HepG2 (cell line): ENCODE results near the gene SASH1. TPM values are rescaled to one million over a fixed set of nuclear protein-coding genes. Genes with fewer than 3 reads are reported as not detected.

Experiments used
- ATAC-seq: fragments of 200-7000 bp; cut with Tn5 transposase; 3 replicates; pipeline ENCODE4 v1.9.1; 2020; ENCODE audit warnings: mild to moderate bottlenecking, moderate library complexity
- BruUV-seq: library from RNA; stranded (reverse); fragments of 400-500 nt; replicated peaks from 2 replicates; lab custom pipeline; 2021; lab: Mats Ljungman, UMichigan
- CTCF ChIA-PET: fragments of 300-600 bp; formaldehyde crosslinking; extraction: SDS; loops from one replicate; lab custom pipeline; 2021; ENCODE audit warnings: low total read pairs, inconsistent platforms, low intra/inter-chr PET ratio; lab: Yijun Ruan, JAX
- POLR2A ChIA-PET: fragments of 350-600 bp; sonication (Branson Sonifier 250); formaldehyde crosslinking; loops from one replicate; lab custom pipeline; 2020; ENCODE audit warnings: antibody characterized with exemption, inconsistent platforms; lab: Yijun Ruan, JAX
- DNase-seq: peaks from one replicate; pipeline ENCODE4 v3.0.0-alpha.2; 2015; ENCODE audit warnings: low spot score
- FAIRE-seq: peaks from 3 replicates; lab custom pipeline; 2011; peaks lifted over from hg19 to GRCh38; lab: Jason Lieb, UNC
- H2AFZ ChIP-seq: one replicate; pipeline ENCODE4 v1.6.1; 2011; ENCODE audit warnings: low read length, inconsistent platforms
- H3K27ac ChIP-seq: fragments of 300-600 bp; 3 replicates; pipeline ENCODE4 v1.8.0; 2011; ENCODE audit warnings: mixed run types, mild to moderate bottlenecking, mixed read lengths, low read length, inconsistent platforms; ENCODE audit not compliant: insufficient read depth; ENCODE audit errors: extremely low read length
- H3K27me3 ChIP-seq, 2 experiments: fragments of 200-600 bp in 1 of 2; 2 replicates in 1 of 2; 3 replicates in 1 of 2; pipeline versions ENCODE4 v1.6.0 to v1.8.0; 2011; ENCODE audit warnings: low read length in 2 of 2, mild to moderate bottlenecking in 2 of 2, moderate library complexity in 2 of 2, inconsistent platforms in 1 of 2; ENCODE audit not compliant: insufficient read depth in 2 of 2, control insufficient read depth in 1 of 2
- H3K36me3 ChIP-seq, 2 experiments: fragments of 200-600 bp in 1 of 2; replicated peaks in 1 of 2; 2 replicates in 1 of 2; 3 replicates in 1 of 2; pipeline versions ENCODE4 v1.5.1 to v1.8.0; 2011; ENCODE audit warnings: low read length in 2 of 2, inconsistent platforms in 1 of 2; ENCODE audit not compliant: insufficient read depth in 2 of 2, control insufficient read depth in 1 of 2
- H3K4me1 ChIP-seq: 2 replicates; pipeline ENCODE4 v1.5.1; 2012; ENCODE audit warnings: low read length, inconsistent platforms; ENCODE audit not compliant: insufficient read depth
- H3K4me2 ChIP-seq: 2 replicates; pipeline ENCODE4 v1.6.0; 2011; ENCODE audit warnings: low read depth, low read length, inconsistent platforms
- H3K4me3 ChIP-seq, 3 experiments: fragments of 200-600 bp in 1 of 3; sonication (generic), shearing (Covaris generic) in 1 of 3; replicated peaks in 1 of 3; 2 replicates each; pipeline ENCODE4 v1.5.1; 2011 to 2016; ENCODE audit warnings: low read length in 3 of 3, inconsistent platforms in 2 of 3, low read depth in 2 of 3, mild to moderate bottlenecking in 2 of 3, control low read depth in 1 of 3, mixed read lengths in 1 of 3; ENCODE audit not compliant: insufficient read depth in 1 of 3
- H3K79me2 ChIP-seq: one replicate; pipeline ENCODE4 v1.6.1; 2011; ENCODE audit warnings: low read length, inconsistent platforms; ENCODE audit not compliant: insufficient read depth
- H3K9ac ChIP-seq: 2 replicates; pipeline ENCODE4 v1.6.0; 2011; ENCODE audit warnings: mild to moderate bottlenecking, low read depth, low read length, inconsistent platforms; ENCODE audit not compliant: insufficient read depth
- H3K9me3 ChIP-seq: 2 replicates; pipeline ENCODE4 v1.5.1; 2012; ENCODE audit warnings: mild to moderate bottlenecking, low read length
- H4K20me1 ChIP-seq: 2 replicates; pipeline ENCODE4 v1.6.0; 2011; ENCODE audit warnings: inconsistent platforms, mild to moderate bottlenecking, low read length, moderate library complexity; ENCODE audit not compliant: insufficient read depth
- FLYWCH1 ChIP-seq: sonication (generic); formaldehyde crosslinking; IDR thresholded peaks from 2 replicates; pipeline ENCODE4 v1.8.1; 2023; ENCODE audit warnings: mild to moderate bottlenecking, missing genetic modification reagents
- FOSL1 ChIP-seq: sonication (generic); formaldehyde crosslinking; IDR thresholded peaks from 2 replicates; pipeline ENCODE4 v1.9.0; 2021; ENCODE audit warnings: missing genetic modification reagents, borderline replicate concordance
- FOXA1 ChIP-seq, 2 experiments: fragments of 450-650 bp in 1 of 2; sonication (generic) in 1 of 2; formaldehyde crosslinking in 1 of 2; IDR thresholded peaks; 2 replicates each; pipeline versions ENCODE4 v1.4.0 to v1.6.1; 2016 to 2020; ENCODE audit warnings: missing genetic modification reagents in 1 of 2
- HNF4A ChIP-seq: sonication (generic); formaldehyde crosslinking; IDR thresholded peaks from 2 replicates; pipeline ENCODE4 v1.4.0; 2020; ENCODE audit warnings: missing genetic modification reagents
- HNRNPL ChIP-seq: fragments of 200-400 bp; formaldehyde crosslinking; IDR thresholded peaks from 2 replicates; pipeline ENCODE4 v1.6.1; 2017; ENCODE audit warnings: mild to moderate bottlenecking, low read depth, low read length
- KAT8 ChIP-seq: IDR thresholded peaks from 2 replicates; pipeline ENCODE4 v1.6.1; 2016; ENCODE audit warnings: missing genetic modification reagents, missing compliant biosample characterization
- KLF6 ChIP-seq: IDR thresholded peaks from 2 replicates; pipeline ENCODE4 v1.8.0; 2016; ENCODE audit warnings: missing biosample characterization, missing genetic modification reagents
- POGZ ChIP-seq: sonication (generic); formaldehyde crosslinking; IDR thresholded peaks from 2 replicates; pipeline ENCODE4 v1.4.0; 2020; ENCODE audit warnings: mild to moderate bottlenecking, missing genetic modification reagents
- RFXANK ChIP-seq: IDR thresholded peaks from 2 replicates; pipeline ENCODE4 v1.6.1; 2016
- SIX1 ChIP-seq: sonication (generic); formaldehyde crosslinking; IDR thresholded peaks from 2 replicates; pipeline ENCODE4 v1.4.0; 2020; ENCODE audit warnings: missing genetic modification reagents, borderline replicate concordance
- SMARCE1 ChIP-seq: fragments of 450-650 bp; IDR thresholded peaks from 2 replicates; pipeline ENCODE4 v1.6.1; 2017; ENCODE audit warnings: borderline replicate concordance
- ZBTB20 ChIP-seq: sonication (generic); formaldehyde crosslinking; IDR thresholded peaks from 2 replicates; pipeline ENCODE4 v1.8.1; 2023; ENCODE audit warnings: missing genetic modification reagents, low read depth, mild to moderate bottlenecking, borderline replicate concordance
- ZNF446 ChIP-seq: sonication (generic); formaldehyde crosslinking; IDR thresholded peaks from 2 replicates; pipeline ENCODE4 v1.5.0; 2020; ENCODE audit warnings: mild to moderate bottlenecking, missing genetic modification reagents
- WGBS: methylation state at CpG from one replicate; pipeline ENCODE4 v1.1.6; 2017; ENCODE audit warnings: low lambda C conversion rate; 5-methylcytosine and 5-hydroxymethylcytosine counted together
- in situ Hi-C: cut with HindIII; loops from 2 replicates; pipeline ENCODE4 v1.10.0; 2017; ENCODE audit warnings: low pct_unique_long_range_greater_than_20kb; ENCODE audit not compliant: extremely low pct_ligation_motif_present
- intact Hi-C: fragments of 100-400 bp; cut with micrococcal nuclease; formaldehyde crosslinking; loops from one replicate; pipeline ENCODE4 v1.10.0; 2022; ENCODE audit not compliant: unreplicated experiment
- polyA plus RNA-seq, 8 experiments: library from polyadenylated mRNA; depleted of rRNA in 3 of 8; stranded (reverse) in 7 of 8; unstranded in 1 of 8; fragments of >200 nt; fragmentation: Illumina TruSeq in 4 of 8; extraction: Trizol in 4 of 8; gene quantifications; 2 replicates each; pipeline versions ENCODE4 v1.2.1 to v1.2.3, GENCODE V29; 2011 to 2016; ENCODE audit warnings: low read depth in 4 of 8, missing spikeins in 1 of 8, mixed read lengths in 1 of 8; ENCODE audit not compliant: insufficient read depth in 1 of 8
- total RNA-seq, 5 experiments: library from RNA; depleted of rRNA; stranded (reverse); fragments of >200 nt; fragmentation: Illumina TruSeq; extraction: Trizol; gene quantifications; 2 replicates each; pipeline ENCODE4 v1.2.3, GENCODE V29; 2016; ENCODE audit warnings: low read depth in 1 of 5
- TF ChIP-seq, protein P1 (sequence below): sonication (generic); formaldehyde crosslinking; IDR thresholded peaks from 2 replicates; pipeline ENCODE4 v1.4.0; 2020; ENCODE audit warnings: missing genetic modification reagents; ENCODE audit errors: not compliant biosample characterization
- TF ChIP-seq, protein P2 (sequence below): sonication (generic); formaldehyde crosslinking; conservative IDR thresholded peaks from 2 replicates; pipeline ENCODE4 v1.8.1; 2023; ENCODE audit warnings: missing genetic modification reagents

Gene SASH1
- total and polyA plus RNA-seq, 2 of the 13 experiments (the other 11 are each of a cell fraction or from before 2014, with no cell fraction given), result 7.5 to 8.2 TPM

DNA sequence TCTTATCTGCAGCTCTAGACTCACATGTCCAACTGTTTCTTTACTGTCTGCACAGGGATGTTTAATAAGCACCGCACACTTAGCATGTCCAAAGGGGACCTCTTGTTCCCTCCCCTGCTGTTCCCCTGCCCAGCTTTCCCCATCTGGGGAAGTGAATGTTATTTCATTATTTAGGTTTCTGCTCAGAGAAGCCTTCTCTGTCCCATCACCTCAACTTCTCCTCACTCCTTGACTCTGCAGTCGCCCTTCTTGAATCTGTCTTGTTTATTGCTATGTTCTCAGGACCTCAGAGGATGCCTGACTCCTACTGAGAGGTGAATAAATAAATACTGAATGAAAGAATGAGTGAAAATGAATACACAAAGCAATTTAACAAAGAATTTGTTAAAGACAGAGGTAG is 121.0 kb downstream of the SASH1 start:
- ChIA-PET CTCF (interaction anchor here (2.7 to 4.3 kb wide), 2 partner anchors 284 to 286 kb away, joined by 8 to 60 read pairs; no protein-coding TSS in a partner anchor), POLR2A (no interaction called here)
- DNase-seq (no peak), ATAC-seq (no peak), FAIRE-seq (no peak)
- Histone ChIP-seq H2AFZ (no peak overlapping the region), H4K20me1 (0 out of 2 replicates have a peak, but pooled peaks cover 4% of the 10 kb centered on the region), H3K79me2 (no peaks in the 10 kb centered on the region), H3K4me3 (no peak overlapping the region), H3K36me3 (peaks cover 0 to 5% of the 10 kb centered on the region in 2 experiments; a peak in 1 of 5 replicates), H3K27ac (no peak overlapping the region), H3K4me1 (no peaks in the 10 kb centered on the region), H3K9ac (no peak overlapping the region), H3K27me3 (no peaks in the 10 kb centered on the region), H3K4me2 (no peak overlapping the region), H3K9me3 (no peaks in the 10 kb centered on the region)
- no TSS peak for BruUV-seq
- 96% methylated on average over 2 of the region's 2 CpGs for WGBS
- in situ Hi-C loops, result loop anchor here (5.0 kb wide), 2 partner anchors 286 to 956 kb away; partner anchors contain the start of gene SAMD5
- no peak for TF ChIP-seq SIX1 (CRISPR knock-in tag)
- intact Hi-C loops, result loop anchor here (1.0 to 5.0 kb wide), 3 partner anchors 121 to 956 kb away; partner anchors contain the start of genes SAMD5 and SASH1

DNA sequence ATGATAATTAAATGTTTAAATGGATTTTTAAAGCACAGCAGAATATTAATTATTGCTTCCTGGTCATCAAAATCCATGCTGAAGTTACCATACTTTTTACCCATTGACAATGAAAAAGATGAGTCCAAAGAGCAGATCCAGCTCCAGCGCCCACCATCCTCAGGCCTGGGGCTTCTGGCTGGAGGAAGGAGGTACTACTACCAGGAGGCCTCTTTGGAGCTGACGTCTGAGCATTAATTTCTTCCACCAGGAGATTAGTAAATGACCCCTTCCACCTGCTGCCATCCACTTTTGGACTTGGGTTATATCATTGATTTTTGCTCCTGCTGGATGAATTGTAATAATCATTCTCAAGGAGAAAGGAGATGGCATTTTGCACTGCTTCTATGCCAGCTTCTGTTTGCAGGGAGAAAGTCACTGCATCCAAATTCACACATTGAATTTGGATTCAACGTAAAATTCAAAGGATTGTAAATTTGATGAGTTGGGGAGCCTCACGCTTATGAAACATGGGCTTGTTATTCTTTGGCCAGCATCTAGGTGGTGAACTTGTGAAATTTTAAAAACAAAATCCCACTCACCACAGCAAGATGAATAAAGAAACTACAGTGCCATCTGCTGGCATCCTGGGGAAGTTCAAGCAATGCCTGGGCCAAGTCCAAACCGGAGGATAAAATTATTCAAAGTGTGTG is 121.8 kb downstream of the SASH1 start:
- 49% methylated on average over 5 of the region's 5 CpGs for WGBS
- no peaks in the 10 kb centered on the region for H3K4me1 ChIP-seq
- DNase-seq (peak; percentile 63), FAIRE-seq (peak; percentile 56), ATAC-seq (peak; percentile 90)
- in situ Hi-C loops (loop anchor here (5.0 kb wide), 2 partner anchors 287 to 957 kb away; partner anchors contain the start of gene SAMD5), intact Hi-C loops (loop anchor here (1.0 to 5.0 kb wide), 3 partner anchors 122 to 957 kb away; partner anchors contain the start of genes SAMD5 and SASH1)
- H3K79me2 ChIP-seq, result no peaks in the 10 kb centered on the region
- BruUV-seq, result no TSS peak
- H3K36me3 ChIP-seq, result peaks cover 0 to under 1% of the 10 kb centered on the region in 2 experiments; a peak in 1 of 5 replicates
- no peaks in the 10 kb centered on the region for H3K9me3 ChIP-seq
- POLR2A ChIA-PET, result no interaction called here
- no peak overlapping the region for H3K4me3 ChIP-seq
- H2AFZ ChIP-seq, result no peak overlapping the region
- H3K27ac ChIP-seq, result no peak overlapping the region
- CTCF ChIA-PET, result interaction anchor here (0.6 to 4.3 kb wide), 5 partner anchors 284 to 320 kb away, joined by 3 to 60 read pairs (median 6); no protein-coding TSS in a partner anchor
- H3K9ac ChIP-seq, result no peak overlapping the region
- H3K4me2 ChIP-seq, result no peak overlapping the region
- 0 out of 2 replicates have a peak, but pooled peaks cover 4% of the 10 kb centered on the region for H4K20me1 ChIP-seq
- H3K27me3 ChIP-seq, result no peaks in the 10 kb centered on the region
- peak; percentile 25; the same call in 1 of the 2 replicates for TF ChIP-seq KAT8
- no peak for TF ChIP-seq KLF6 (CRISPR knock-in tag)
- TF ChIP-seq, protein P1, sequence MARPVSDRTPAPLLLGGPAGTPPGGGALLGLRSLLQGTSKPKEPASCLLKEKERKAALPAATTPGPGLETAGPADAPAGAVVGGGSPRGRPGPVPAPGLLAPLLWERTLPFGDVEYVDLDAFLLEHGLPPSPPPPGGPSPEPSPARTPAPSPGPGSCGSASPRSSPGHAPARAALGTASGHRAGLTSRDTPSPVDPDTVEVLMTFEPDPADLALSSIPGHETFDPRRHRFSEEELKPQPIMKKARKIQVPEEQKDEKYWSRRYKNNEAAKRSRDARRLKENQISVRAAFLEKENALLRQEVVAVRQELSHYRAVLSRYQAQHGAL (CRISPR knock-in tag), result no peak
- no peak for TF ChIP-seq FLYWCH1
- TF ChIP-seq, protein P2, sequence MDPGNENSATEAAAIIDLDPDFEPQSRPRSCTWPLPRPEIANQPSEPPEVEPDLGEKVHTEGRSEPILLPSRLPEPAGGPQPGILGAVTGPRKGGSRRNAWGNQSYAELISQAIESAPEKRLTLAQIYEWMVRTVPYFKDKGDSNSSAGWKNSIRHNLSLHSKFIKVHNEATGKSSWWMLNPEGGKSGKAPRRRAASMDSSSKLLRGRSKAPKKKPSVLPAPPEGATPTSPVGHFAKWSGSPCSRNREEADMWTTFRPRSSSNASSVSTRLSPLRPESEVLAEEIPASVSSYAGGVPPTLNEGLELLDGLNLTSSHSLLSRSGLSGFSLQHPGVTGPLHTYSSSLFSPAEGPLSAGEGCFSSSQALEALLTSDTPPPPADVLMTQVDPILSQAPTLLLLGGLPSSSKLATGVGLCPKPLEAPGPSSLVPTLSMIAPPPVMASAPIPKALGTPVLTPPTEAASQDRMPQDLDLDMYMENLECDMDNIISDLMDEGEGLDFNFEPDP, result no peak
- TF ChIP-seq SMARCE1, result no peak
- TF ChIP-seq HNF4A, result no peak
- TF ChIP-seq ZBTB20 (CRISPR knock-in tag), result no peak
- TF ChIP-seq ZNF446 (CRISPR knock-in tag), result no peak
- no peak for TF ChIP-seq FOSL1 (CRISPR knock-in tag)
- no peak for TF ChIP-seq POGZ (CRISPR knock-in tag)
- TF ChIP-seq HNRNPL, result no peak
- TF ChIP-seq FOXA1 (IDR thresholded peaks at IDR 0.05), result no peak
- no peak for TF ChIP-seq FOXA1 (CRISPR knock-in tag; IDR thresholded peaks at IDR 0.05)
- TF ChIP-seq RFXANK (CRISPR knock-in tag), result no peak
